HL-60/S4 treated with retinoic acid at 250 ng/mL for 4 days and 3 days (cell line): ENCODE results near the gene BEND3.
"Not testable (repeated sequence)": the region's sequence is repeated elsewhere in the genome, so short reads cannot be mapped to it uniquely, and the experiment has no call there.

Source experiments
- in situ Hi-C: fragments of 300-500 bp; cut with MboI; formaldehyde crosslinking; loops from 2 replicates; pipeline ENCODE4 v1.7.0; 2022; ENCODE audit warnings: low sequenced_read_pairs

BEND3 gene

DNA sequence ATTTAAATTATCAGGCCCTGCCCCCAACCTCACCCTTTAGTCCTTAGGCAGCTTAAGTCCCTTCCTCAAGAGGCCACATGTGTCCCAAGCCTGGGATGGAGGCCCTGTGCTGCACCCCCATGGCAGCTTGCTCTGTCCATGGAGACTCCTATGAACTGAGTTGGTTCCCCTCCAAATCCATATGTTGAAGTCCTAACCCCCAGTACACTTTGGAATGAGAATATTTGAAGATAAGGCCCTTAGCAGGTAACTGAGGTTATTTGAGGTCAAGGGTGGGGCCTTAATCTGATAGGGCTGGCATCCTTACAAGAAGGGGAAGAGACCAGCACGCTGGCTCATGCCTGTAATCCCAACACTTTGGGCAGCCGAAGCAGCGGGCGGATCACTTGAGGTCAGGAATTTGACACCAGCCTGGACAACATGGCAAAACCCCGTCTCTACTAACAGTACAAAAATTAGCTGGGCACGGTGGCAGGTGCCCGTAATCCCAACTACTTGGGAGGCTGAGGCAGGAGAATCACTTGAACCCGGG, 6.7 kb upstream of the BEND3 start:
- in situ Hi-C loops: no loop called here

DNA sequence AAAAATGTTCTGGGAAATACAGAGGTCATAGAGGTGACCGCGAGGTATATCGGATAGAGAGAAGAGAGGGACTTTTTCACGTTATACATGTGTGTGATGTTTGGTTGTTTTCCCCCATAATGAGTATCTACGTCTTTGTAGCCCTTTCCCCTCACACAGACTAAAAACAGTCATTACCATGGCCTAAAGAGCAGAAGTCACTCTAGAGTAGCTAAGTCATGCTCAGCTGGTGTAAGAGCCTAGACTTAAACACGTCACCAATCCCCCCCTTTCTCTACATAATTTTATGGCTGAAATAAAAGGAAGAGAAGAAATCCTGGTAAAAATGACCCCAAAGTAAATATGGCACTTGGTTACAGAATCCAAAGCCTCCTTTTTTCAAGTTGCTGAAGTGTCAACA, 6.0 kb upstream of the BEND3 start:
- in situ Hi-C loops: no loop called here

GRCh38 chr6:107120404-107120803, 5.1 kb upstream of the BEND3 start:
- in situ Hi-C loops: no loop called here

DNA sequence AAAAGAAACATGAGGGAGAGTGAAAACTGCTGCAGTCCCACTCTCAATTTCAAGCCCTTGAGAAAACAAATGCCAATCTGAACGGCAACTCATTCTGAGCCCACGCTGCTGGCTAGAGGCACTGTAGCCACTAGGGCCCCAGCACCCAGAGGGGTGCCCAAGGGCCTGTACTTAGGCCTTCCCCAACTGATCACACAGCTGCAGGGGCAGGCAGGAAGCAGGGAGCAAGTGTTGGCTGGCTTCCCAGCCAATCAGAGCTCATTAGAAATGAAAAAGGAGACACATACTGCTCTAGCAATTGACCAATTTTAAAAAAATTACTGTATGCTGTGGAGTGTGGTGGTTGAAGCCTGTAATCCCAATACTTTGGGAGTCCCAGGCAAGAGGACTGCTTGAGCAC, 3.7 kb upstream of the BEND3 start:
- in situ Hi-C loops: no loop called here

DNA sequence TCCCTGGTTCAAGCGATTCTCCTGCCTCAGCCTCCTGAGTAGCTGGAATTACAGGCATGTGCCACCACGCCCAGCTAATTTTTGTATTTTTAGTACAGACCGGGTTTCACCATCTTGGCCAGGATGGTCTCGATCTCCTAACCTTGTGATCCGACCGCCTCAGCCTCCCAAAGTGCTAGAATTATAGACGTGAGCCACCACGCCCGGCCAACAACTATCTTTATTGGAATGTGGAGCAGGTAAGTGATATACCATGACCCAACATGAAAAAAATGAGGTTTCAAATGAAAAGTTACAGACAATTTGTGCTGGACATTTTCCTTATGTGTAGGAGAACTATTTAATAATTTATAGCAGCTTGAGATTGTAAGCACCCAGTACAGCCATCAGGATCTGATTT, 3.2 kb upstream of the BEND3 start:
- in situ Hi-C loops: not testable (repeated sequence)

DNA sequence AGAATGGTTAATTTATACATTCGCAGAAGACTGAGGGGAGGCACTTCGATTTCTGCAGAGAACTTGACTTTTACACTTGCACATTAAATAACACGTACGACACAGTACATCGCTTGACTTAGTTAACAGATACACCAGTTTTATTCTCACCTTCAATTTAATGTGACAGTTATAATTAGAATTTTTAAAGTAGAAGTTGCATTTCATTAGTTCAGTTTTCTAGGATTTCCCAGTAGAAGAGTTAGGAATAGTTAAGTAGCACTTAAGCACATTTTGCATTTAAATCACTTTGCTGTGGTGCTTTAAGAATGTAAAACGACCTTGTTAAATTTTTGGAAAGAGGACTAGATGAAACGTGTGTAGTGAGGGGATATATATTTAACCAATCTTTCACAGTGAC, 1.6 kb upstream of the BEND3 start:
- in situ Hi-C loops: no loop called here

GRCh38 chr6:107116328-107116892, 1.1 kb upstream of the BEND3 start:
- in situ Hi-C loops: no loop called here

DNA sequence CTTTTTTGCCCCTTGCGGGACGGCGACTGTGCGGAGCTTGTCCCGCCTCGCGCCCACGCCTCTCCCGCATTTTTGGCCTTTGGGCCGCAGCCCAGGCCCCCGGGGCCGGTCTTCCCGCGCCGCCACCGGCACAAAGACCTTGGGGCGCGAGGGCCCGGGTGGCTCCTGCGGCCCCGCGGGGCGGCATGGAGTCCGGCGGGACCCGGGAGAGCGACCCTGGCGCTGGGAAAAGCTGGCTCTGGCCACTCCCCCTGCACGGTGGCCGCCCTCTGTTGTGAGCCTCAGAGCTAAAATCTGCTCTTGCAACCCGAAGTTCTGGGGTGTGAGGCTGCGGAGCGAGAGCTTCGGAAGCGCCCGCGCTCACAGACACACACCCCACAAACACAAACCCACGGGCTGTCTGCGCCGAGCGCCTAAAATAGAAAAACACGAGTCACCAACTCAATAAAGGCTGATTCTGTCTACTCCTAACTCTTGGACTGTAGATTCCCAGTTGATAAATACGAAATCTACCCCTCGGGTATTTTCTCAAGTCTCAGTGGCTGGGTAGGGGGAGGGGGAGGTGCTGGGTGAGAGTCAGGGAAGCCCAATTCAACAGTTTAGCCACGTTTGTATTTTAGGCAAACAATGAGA, 496 bp upstream of the BEND3 start:
- in situ Hi-C loops: no loop called here

DNA sequence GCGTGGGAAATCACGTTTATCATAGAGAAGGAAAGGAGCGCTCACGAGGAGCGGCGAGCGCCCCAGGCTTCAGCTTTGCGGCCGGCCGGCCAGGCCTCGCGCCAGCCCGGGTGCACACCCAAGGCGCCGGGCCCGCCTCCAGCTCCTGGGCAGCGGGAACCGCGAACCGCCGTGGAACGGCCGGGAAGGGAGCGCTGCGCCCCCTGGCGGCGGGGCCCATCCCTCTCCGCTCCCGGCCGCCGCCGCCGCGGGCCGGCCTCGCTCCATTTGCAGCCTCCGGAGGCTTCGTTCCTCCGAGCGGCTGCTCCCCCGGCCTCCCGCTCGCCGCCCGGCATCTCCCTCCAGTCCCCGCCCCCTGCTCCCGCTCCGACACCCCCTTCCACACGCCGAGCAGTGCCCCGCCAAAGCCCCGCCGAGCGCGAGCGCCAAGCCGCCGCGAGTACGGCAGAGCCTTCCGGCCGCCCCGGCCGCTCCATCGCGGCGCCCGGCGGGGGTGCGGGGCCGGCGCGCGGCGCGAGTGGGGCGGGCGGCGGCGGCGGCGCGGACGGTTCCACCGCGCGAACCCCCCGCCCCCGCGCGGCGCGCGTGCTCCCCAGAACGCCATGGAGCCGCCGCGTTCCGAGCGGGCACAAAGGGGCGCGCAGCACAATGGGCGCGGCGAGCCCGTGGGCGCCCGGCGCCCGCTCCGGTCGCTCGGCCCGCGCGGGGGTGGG, 946 bp downstream of the BEND3 start:
- in situ Hi-C loops: no loop called here

GRCh38 chr6:107110200-107110599, 5.1 kb downstream of the BEND3 start:
- in situ Hi-C loops: no loop called here

DNA sequence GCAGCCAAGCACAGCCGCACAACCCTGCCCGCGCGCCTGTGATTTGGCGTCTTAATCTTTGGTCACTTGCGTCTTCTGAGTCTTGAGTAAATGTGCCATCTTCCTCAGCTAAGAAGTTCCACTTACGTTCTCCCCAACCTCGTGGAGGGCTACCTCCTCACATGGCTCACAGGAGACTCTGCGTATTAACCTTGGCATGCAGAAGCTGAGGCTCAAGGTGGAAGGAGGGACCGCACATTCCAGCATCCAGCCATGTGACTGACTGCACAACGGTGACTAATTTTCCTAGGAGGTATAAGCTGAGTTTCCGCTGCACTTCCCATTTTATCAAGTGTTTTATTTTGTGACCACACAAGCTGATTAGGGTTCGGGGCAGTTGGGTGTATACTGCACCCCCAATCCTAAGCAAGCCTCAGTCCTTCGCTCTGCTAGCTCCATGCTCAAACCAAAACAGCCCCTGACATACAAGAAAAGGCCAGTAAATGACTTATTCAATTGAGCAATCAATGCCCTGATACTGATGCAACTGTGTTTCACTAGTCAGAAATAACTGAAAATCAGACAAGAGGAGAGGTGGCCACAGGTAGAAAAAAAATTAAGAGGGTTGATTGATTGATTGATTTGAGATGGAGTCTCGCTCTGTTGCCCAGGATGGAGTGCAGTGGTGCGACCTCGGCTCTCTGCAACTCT, 7.0 kb downstream of the BEND3 start:
- in situ Hi-C loops: no loop called here

GRCh38 chr6:107107791-107108190, 7.5 kb downstream of the BEND3 start:
- in situ Hi-C loops: no loop called here

DNA sequence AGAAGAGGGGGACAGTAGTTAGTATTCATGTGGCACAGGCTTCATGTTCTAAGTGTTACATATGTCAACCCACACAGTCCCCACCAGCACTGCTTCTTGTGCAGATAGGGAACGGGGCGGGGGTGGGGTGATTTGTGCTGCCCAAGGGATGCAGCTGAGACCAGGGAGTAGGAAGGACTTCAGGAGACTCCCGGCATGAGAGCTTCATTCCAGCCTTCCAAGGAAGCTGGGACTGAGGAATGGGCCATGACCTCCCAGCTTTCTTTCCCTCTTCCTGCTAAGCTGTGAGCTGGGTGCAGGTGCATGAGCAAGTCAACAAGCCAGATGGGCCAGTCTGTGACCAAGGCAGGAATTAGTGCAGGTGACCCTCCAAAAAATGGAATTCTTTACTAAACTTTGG, 9.2 kb downstream of the BEND3 start:
- in situ Hi-C loops: no loop called here

- in situ Hi-C loops: no loop called here
Observed at GRCh38 chr6:107105511-107106116, 9.7 kb downstream of the BEND3 start.

GRCh38 chr6:107103082-107103481, 12.2 kb downstream of the BEND3 start:
- in situ Hi-C loops: no loop called here

GRCh38 chr6:107102414-107102805, 12.9 kb downstream of the BEND3 start:
- in situ Hi-C loops: no loop called here

GRCh38 chr6:107101686-107102413, 13.5 kb downstream of the BEND3 start:
- in situ Hi-C loops: no loop called here

DNA sequence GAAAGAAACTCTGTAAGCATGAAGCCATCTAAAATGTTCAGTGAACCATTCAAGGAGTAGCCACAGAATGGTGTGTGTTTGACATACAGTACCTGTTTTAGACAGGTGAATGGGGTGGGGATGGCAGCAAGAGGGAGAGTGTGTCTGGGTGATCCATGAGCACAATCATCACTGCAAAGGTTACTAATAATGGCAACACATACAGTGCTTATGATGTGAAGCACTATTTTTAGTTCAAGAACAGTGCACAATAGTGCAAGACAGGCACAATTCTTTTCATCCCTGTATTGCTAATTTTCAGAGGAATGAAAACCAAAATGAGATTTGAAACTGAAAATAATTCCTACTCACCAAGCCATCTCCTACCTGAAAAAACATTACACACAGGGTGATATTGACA, 14.1 kb downstream of the BEND3 start:
- in situ Hi-C loops: no loop called here

- in situ Hi-C loops: no loop called here
Observed at GRCh38 chr6:107098436-107099307, 16.6 kb downstream of the BEND3 start.

GRCh38 chr6:107084459-107084858, 30.9 kb downstream of the BEND3 start:
- in situ Hi-C loops: not testable (repeated sequence)
